Activated naive CD4-positive, alpha-beta T cell treated with anti-CD3 and anti-CD28 coated beads, Interleukin-2, amount 50 U/mL, for 16 hours (primary cell): ENCODE measurements around the gene ANKZF1.
A peak's percentile ranks its signal among the peaks of the same experiment; 100 is the strongest.

ENCODE experiments used
- DNase-seq: peaks from one replicate; pipeline ENCODE4 v3.0.0-alpha.2; 2020

ANKZF1 gene

GRCh38 chr2:219207884-219208740 lies 21.5 kb upstream of the ANKZF1 start:
- no peak for DNase-seq

DNA sequence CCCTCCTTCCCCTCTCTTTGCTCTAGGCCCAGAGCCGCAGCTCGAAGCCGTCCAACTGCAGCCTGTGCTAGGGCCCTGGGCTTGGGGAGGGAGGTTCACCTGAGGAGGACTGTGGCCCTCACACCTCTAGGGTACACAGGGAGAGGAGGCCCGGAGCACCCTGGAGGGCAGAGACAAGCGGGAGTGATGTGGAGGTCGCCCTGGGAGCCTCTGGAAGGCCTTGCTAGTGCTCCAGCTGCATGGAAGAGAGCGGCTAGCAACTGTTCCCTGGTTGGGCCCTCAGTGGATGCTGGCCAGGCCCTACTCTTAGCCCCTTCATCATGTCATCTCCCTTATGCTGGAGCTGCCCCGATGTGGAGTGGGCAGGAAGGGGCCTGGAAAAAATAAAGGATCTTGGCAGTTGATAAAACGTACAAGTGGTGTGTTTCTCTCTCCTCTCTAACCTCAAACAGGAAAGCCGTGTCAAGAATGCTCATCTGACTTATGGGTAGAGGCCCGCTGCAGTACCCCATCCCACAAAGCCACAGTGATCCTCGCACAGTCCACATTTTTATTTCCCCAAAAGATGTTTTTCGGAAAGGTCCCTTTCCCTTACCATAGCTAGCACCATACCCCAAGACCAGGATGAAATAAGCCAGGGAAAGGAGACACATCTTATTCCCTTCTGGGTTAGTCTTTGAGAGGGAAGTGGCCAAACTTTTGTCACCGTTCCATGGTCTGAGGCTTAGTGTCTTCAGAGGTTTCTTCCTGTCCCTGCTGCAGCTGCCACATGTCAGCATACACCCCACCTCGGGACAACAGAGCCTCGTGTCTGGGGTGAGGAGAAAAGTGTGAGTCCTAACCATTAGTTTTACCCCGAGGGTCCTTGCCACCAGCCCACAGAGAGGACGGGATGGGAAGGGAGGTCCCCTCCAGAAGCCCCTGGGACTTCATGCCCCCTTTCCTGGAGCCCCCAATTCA lies 20.1 kb upstream of the ANKZF1 start:
- DNase-seq = no peak

DNA sequence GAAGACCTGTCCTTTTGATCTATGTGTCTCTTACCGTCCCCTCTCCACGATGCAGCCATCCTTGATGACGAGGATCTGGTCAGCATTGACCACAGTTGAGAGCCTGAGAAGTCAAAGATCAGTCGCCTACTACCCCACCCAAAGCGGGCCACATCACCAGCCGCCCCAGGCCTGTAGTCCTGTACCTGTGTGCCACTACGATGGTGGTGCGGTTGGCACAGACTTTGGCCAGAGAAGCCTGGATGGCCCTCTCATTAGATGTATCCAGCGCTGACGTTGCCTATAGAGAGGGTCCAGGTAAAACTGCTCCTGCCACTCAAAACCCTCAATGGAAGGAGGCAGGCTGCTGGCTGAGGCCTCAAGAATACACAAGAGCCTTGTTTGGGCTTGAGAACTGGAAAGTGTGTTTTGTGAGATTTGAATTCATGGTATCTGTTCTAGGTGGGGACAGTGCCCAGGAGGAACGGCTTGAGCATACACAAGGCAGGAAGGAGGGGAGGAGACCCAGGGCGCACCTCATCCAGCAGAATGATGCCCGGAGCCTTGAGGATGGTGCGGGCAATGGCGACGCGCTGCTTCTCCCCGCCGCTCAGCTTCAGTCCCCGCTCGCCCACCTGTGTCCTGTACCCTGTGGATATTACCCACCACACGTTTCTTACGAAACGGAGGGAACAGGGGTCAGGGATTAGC lies 19.3 kb upstream of the ANKZF1 start:
- DNase-seq = no peak

GRCh38 chr2:219210886-219211362 lies 18.7 kb upstream of the ANKZF1 start:
- DNase-seq = no peak

GRCh38 chr2:219213026-219213415 lies 16.6 kb upstream of the ANKZF1 start:
- no peak for DNase-seq

GRCh38 chr2:219213486-219214071 lies 16.0 kb upstream of the ANKZF1 start:
- DNase-seq = no peak

GRCh38 chr2:219214141-219214540 lies 15.5 kb upstream of the ANKZF1 start:
- DNase-seq = no peak

- no peak for DNase-seq
Measured at GRCh38 chr2:219214786-219215185, 14.8 kb upstream of the ANKZF1 start.

GRCh38 chr2:219215871-219216534 lies 13.6 kb upstream of the ANKZF1 start:
- DNase-seq = no peak

GRCh38 chr2:219216535-219216915 lies 13.1 kb upstream of the ANKZF1 start:
- no peak for DNase-seq

DNA sequence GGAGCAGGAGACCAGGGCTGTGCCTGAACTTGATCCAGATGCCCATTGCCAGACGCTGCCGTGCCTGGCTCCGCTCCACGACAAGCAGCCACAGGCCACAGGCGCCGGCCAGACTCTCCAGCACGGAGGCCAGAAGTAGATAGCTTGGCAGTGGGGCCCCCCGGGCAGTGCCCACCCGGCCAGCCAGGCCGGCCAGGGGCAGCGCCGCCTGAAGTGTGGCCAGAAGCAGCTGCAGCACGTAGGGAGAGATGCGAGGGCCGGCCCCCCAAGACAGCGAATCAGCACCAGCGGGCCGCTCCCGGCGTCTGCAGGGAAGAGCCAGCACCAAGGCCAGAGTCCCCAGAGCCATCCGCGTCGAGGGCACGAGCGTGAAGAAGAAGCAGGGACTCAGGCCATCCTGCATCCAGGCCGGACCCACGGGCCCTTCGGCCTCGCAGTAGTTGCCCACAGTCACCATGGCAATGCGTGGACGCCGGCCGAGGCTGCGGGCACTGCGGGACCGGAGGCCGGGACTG lies 11.3 kb upstream of the ANKZF1 start:
- peak; percentile 41 for DNase-seq

DNA sequence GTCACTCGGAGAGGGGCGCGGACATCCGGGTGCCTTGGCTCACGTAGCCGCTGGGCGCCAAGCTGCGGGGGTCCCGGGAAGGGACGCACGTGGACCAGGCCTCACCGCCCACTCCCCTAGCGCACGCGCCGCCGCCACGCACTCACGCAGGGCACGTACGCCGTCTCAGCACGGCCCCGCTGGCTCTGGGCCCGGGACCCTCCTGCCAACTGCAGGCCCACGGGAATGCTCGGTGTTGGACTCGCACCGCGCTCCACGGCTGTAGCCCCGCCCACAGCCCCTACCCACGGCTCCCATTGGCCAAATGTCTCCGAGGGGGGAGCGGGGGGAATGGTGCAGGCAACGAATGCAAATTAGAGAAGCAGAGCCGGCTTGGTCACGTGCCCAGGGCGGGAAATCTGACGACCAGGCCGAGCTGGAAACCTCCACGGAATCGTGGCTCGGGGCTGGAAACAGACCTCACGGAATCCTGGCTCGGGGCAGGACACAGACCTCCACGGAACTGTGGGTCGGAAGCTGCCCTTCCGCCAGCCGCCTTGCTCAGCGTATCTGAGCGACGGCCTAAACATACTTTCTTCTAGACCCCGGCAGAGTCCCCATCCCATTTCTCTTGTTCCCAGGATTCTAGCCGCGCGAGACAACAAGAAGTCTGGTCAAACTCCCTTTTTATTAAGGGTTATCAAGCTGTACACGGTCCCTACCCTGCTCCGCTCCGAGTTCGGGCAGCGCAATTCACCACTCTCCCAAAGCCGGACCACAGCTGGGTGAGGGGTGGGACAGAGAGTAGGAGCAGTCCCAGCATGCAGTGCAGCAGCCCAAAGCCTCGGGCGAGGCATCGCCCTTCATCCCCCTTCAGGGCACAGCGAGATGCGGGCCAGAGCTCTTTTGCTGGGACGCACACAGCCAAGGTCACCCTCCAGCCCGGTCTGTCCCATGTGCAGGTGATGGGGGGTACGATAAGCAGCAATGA lies 10.6 kb upstream of the ANKZF1 start, which contains the start of gene ABCB6:
Gene ABCB6, minus strand, starts transcription at position 227 of the 970 bp plus-strand sequence. CDS start 285 bp downstream, outside the sequence.
- DNase-seq = peak; percentile 91

- no peak for DNase-seq
Measured at GRCh38 chr2:219219784-219220532, 9.6 kb upstream of the ANKZF1 start.

DNA sequence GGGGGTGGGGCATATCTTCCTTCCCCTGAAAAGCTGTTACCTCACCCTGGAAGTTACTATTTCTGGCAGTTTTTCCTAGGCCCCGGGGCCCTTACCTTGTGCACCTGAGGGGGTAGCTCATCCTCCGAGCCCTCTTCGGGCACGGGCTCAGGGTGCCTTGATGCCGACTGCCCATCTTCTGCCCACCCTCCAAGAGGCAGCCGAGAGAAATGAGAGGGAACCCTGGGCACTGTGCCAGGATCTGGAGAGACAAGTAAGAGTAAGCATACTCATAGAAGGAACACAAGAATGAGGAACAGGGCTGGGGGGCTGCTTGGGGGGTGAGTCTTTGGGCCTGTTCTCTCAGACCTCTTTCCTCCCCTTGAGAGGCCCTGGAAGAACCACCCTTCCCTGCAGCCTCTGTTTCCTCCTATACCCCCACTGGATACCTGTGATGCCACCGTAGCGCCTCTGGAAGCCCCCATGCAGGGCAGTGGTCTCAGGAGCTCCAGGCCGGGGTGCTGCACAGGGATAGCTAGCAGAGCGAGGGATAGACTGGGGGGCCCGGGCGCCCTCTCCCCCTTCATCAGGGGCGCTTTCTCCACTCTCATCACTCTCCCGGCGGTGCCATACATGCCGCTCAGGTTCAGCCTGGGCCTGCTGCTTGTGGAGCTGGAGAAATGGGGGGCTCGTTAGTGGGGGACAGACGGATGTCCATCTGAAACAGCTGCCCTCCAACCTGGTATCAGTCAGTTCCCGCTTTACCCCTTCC lies 8.8 kb upstream of the ANKZF1 start:
- no peak for DNase-seq

DNA sequence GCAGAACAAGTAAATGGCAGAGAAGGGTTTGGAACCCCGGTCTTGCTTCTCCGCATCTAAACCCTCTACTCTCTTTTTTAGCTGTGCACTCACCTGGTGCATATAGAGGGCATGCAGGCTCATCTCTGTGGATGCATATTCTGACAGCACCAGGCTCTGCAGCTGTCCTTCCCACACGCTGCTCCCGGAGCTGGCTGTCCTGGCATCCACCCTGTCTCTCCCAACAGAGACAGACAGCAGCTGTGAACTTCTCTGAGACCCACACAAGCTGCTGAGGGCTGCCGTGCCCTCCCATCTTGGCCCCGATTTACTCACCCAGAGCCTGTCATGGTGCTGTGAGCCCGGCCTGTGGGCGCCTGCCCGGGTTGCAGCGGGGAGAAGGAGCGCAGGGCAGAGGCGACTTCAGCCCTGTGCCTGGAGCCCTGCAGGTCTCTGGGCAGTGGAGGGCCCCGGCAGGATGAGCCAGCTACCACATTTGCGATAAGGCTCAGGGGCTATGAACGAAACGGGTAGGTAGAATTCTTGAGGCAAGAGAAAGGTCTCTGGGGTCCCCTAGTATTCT lies 7.6 kb upstream of the ANKZF1 start:
- DNase-seq = no peak

- no peak for DNase-seq
Measured at GRCh38 chr2:219223831-219224610, 5.6 kb upstream of the ANKZF1 start.

GRCh38 chr2:219225350-219225749 lies 4.3 kb upstream of the ANKZF1 start:
- DNase-seq = no peak
